H1 (cell line): ENCODE measurements around the gene MEIS2. TPM values are rescaled to one million over a fixed set of nuclear protein-coding genes. Genes with fewer than 3 reads are reported as not detected.

Source experiments
- CTCF ChIA-PET: fragments of 300-600 bp; sonication (Branson Sonifier 250); formaldehyde crosslinking; loops from one replicate; lab custom pipeline; 2021; ENCODE audit not compliant: partially characterized antibody; lab: Charles Lee
- POLR2A ChIA-PET: fragments of 300-600 bp; sonication (Branson Sonifier 250); formaldehyde crosslinking; loops from one replicate; lab custom pipeline; 2021; ENCODE audit warnings: inconsistent platforms; ENCODE audit not compliant: partially characterized antibody; lab: Charles Lee
- DNase-seq, 2 experiments: peaks; one replicate each; pipeline versions ENCODE4 v3.0.0 to v3.0.0-alpha.2; 2010 to 2022; ENCODE audit warnings: low spot score in 2 of 2, low read depth in 1 of 2, mixed read lengths in 1 of 2
- FAIRE-seq: peaks from 2 replicates; lab custom pipeline; 2011; peaks lifted over from hg19 to GRCh38; lab: Jason Lieb, UNC
- H2AFZ ChIP-seq: 2 replicates; pipeline ENCODE4 v1.8.1; 2012; ENCODE audit warnings: low read length, inconsistent platforms
- H2AK5ac ChIP-seq: 2 replicates; pipeline ENCODE4 v1.6.1; 2013; ENCODE audit warnings: low read depth, low read length
- H2BK120ac ChIP-seq: replicated peaks from 2 replicates; pipeline ENCODE3; 2013; ENCODE audit warnings: low read depth, low read length, inconsistent platforms
- H2BK12ac ChIP-seq: 2 replicates; pipeline ENCODE4 v1.6.1; 2013; ENCODE audit warnings: low read depth, low read length
- H2BK15ac ChIP-seq: 2 replicates; pipeline ENCODE4 v1.6.1; 2013; ENCODE audit warnings: low read length
- H2BK20ac ChIP-seq: 2 replicates; pipeline ENCODE4 v1.6.1; 2013; ENCODE audit warnings: low read length
- H2BK5ac ChIP-seq: 2 replicates; pipeline ENCODE4 v1.6.1; 2013; ENCODE audit warnings: low read depth, low read length
- H3K14ac ChIP-seq: 2 replicates; pipeline ENCODE4 v1.6.1; 2013; ENCODE audit warnings: inconsistent platforms; ENCODE audit not compliant: insufficient read length
- H3K18ac ChIP-seq: 2 replicates; pipeline ENCODE4 v1.6.1; 2013; ENCODE audit warnings: low read length; ENCODE audit errors: extremely low read depth
- H3K23ac ChIP-seq: 2 replicates; pipeline ENCODE4 v1.6.1; 2013; ENCODE audit warnings: inconsistent platforms; ENCODE audit not compliant: insufficient read length
- H3K23me2 ChIP-seq: 2 replicates; pipeline ENCODE4 v1.6.1; 2013; ENCODE audit warnings: low read depth, low read length
- H3K27ac ChIP-seq: 2 replicates; pipeline ENCODE4 v1.6.1; 2011; ENCODE audit warnings: low read depth, low read length, inconsistent platforms
- H3K27me3 ChIP-seq, 4 experiments: replicated peaks in 1 of 4; 1 replicate in 1 of 4; 2 replicates in 3 of 4; pipeline versions ENCODE4 v1.6.1 to v1.8.1; 2011 to 2013; ENCODE audit warnings: low read length in 3 of 4, mild to moderate bottlenecking in 3 of 4, inconsistent platforms in 2 of 4, mixed read lengths in 2 of 4, moderate library complexity in 1 of 4; ENCODE audit not compliant: control insufficient read depth in 3 of 4, insufficient read depth in 3 of 4; ENCODE audit errors: extremely low read depth in 1 of 4
- H3K36me3 ChIP-seq, 4 experiments: 2 replicates each; pipeline versions ENCODE4 v1.6.1 to v1.8.1; 2011 to 2013; ENCODE audit warnings: mild to moderate bottlenecking in 4 of 4, low read length in 3 of 4, moderate library complexity in 2 of 4, control low read depth in 1 of 4, inconsistent platforms in 1 of 4; ENCODE audit not compliant: insufficient read depth in 4 of 4, control insufficient read depth in 2 of 4
- H3K4ac ChIP-seq: replicated peaks from 2 replicates; pipeline ENCODE3; 2013; ENCODE audit warnings: low read length, low read depth, mixed read lengths, inconsistent platforms; ENCODE audit not compliant: insufficient read length
- H3K4me1 ChIP-seq, 4 experiments: replicated peaks in 1 of 4; 1 replicate in 1 of 4; 2 replicates in 3 of 4; pipeline versions ENCODE4 v1.6.1 to v1.8.1; 2011 to 2013; ENCODE audit warnings: low read length in 3 of 4, inconsistent platforms in 2 of 4, mixed read lengths in 1 of 4; ENCODE audit not compliant: insufficient read depth in 4 of 4, control insufficient read depth in 3 of 4
- H3K4me2 ChIP-seq, 2 experiments: 2 replicates each; pipeline versions ENCODE4 v1.6.1 to v1.8.1; 2011 to 2013; ENCODE audit warnings: low read depth in 2 of 2, low read length in 2 of 2, control low read depth in 1 of 2, inconsistent platforms in 1 of 2, mild to moderate bottlenecking in 1 of 2; ENCODE audit not compliant: insufficient read depth in 1 of 2
- H3K4me3 ChIP-seq, 4 experiments: fragments of 200-600, 300-600 bp in 1 of 4; sonication (generic), shearing (Covaris generic), sonication (Bioruptor Twin) in 1 of 4; 2 replicates each; pipeline versions ENCODE4 v1.5.1 to v1.8.1; 2011 to 2016; ENCODE audit warnings: low read length in 4 of 4, low read depth in 3 of 4, control low read depth in 2 of 4, inconsistent platforms in 2 of 4, mild to moderate bottlenecking in 2 of 4, mixed read lengths in 1 of 4, moderate library complexity in 1 of 4; ENCODE audit not compliant: insufficient read depth in 2 of 4; ENCODE audit errors: extremely low read depth in 1 of 4
- H3K56ac ChIP-seq: replicated peaks from 2 replicates; pipeline ENCODE3; 2013; ENCODE audit warnings: low read depth, mild to moderate bottlenecking, mixed read lengths, low read length, inconsistent platforms; ENCODE audit not compliant: insufficient read length
- H3K79me1 ChIP-seq: 2 replicates; pipeline ENCODE4 v1.6.1; 2013; ENCODE audit warnings: low read depth, low read length, control low read depth
- H3K79me2 ChIP-seq, 2 experiments: 2 replicates each; pipeline versions ENCODE4 v1.6.1 to v1.8.1; 2012 to 2013; ENCODE audit warnings: low read length in 2 of 2, mild to moderate bottlenecking in 2 of 2, inconsistent platforms in 1 of 2; ENCODE audit not compliant: insufficient read depth in 2 of 2, control insufficient read depth in 1 of 2
- H3K9ac ChIP-seq, 4 experiments: replicated peaks in 1 of 4; 1 replicate in 1 of 4; 2 replicates in 3 of 4; pipeline versions ENCODE4 v1.6.1 to v1.8.1; 2011 to 2013; ENCODE audit warnings: low read depth in 3 of 4, low read length in 3 of 4, control low read depth in 2 of 4, mild to moderate bottlenecking in 2 of 4, moderate library complexity in 2 of 4, inconsistent platforms in 1 of 4; ENCODE audit errors: extremely low read depth in 1 of 4
- H3K9me3 ChIP-seq, 2 experiments: 2 replicates each; pipeline versions ENCODE4 v1.6.1 to v1.8.1; 2012 to 2013; ENCODE audit warnings: mild to moderate bottlenecking in 2 of 2, moderate library complexity in 2 of 2, control low read depth in 1 of 2, inconsistent platforms in 1 of 2, low read depth in 1 of 2, low read length in 1 of 2, mixed read lengths in 1 of 2; ENCODE audit not compliant: insufficient read depth in 2 of 2
- H4K20me1 ChIP-seq, 2 experiments: replicated peaks in 1 of 2; 2 replicates each; pipeline versions ENCODE3 to v1.8.1; 2011 to 2013; ENCODE audit warnings: inconsistent platforms in 2 of 2, low read length in 2 of 2, mild to moderate bottlenecking in 1 of 2; ENCODE audit not compliant: insufficient read depth in 2 of 2, control insufficient read depth in 1 of 2
- H4K5ac ChIP-seq: 2 replicates; pipeline ENCODE4 v1.6.1; 2013; ENCODE audit warnings: low read length, low read depth, mixed read lengths, inconsistent platforms; ENCODE audit not compliant: insufficient read length
- H4K8ac ChIP-seq: 2 replicates; pipeline ENCODE4 v1.8.0; 2013; ENCODE audit warnings: mild to moderate bottlenecking, moderate library complexity, low read length, inconsistent platforms; ENCODE audit not compliant: insufficient read depth; ENCODE audit errors: extremely low read depth
- H4K91ac ChIP-seq: replicated peaks from 2 replicates; pipeline ENCODE3; 2013; ENCODE audit warnings: low read length, mixed read lengths, inconsistent platforms; ENCODE audit not compliant: insufficient read length
- TAF7 ChIP-seq: optimal IDR thresholded peaks from 2 replicates; pipeline ENCODE3; 2011; ENCODE audit warnings: low read depth, mild to moderate bottlenecking, inconsistent platforms, low read length, moderate library complexity, borderline replicate concordance
- WGBS, 2 experiments: shearing (Covaris generic) in 1 of 2; methylation state at CpG; one replicate each; pipeline versions ENCODE4 v1.1.6 to v1.1.7; 2013 to 2015; ENCODE audit warnings: low lambda C conversion rate in 2 of 2, mixed read lengths in 2 of 2, inconsistent platforms in 1 of 2, low coverage in 1 of 2, missing lambda C conversion rate in 1 of 2; ENCODE audit not compliant: insufficient replicate concordance in 2 of 2, insufficient coverage in 1 of 2, insufficient read length in 1 of 2; ENCODE audit errors: extremely low coverage in 1 of 2, missing lambda C conversion rate in 1 of 2; 5-methylcytosine and 5-hydroxymethylcytosine counted together
- polyA plus RNA-seq, 7 experiments: library from polyadenylated mRNA; depleted of rRNA in 3 of 7; stranded (reverse) in 5 of 7; unstranded in 2 of 7; fragments of >200 nt in 5 of 7; fragments of 200-250 nt in 2 of 7; gene quantifications; 1 replicate in 5 of 7; 2 replicates in 1 of 7; 4 replicates in 1 of 7; pipeline versions ENCODE4 v1.2.1 to v1.2.3, GENCODE V29; 2011 to 2013; ENCODE audit warnings: missing spikeins in 2 of 7, mixed read lengths in 2 of 7
- total RNA-seq: library from RNA; stranded (reverse); fragmentation: NEBNext Ultra II Directional; extraction: Animal tissue kit (Norgen Biotek cat#: 25700); gene quantifications from 2 replicates; pipeline ENCODE4 v1.2.1, GENCODE V29; 2021

The MEIS2 gene
- total and polyA plus RNA-seq, 2 of the 8 experiments (the other 6 are each of a cell fraction or from before 2014, with no cell fraction given): 0.22 to 1.2 TPM

GRCh38 chr15:36970522-36970921, 129.8 kb downstream of the MEIS2 start:
- Histone ChIP-seq H2AK5ac (no peak overlapping the region), H4K91ac (no peak overlapping the region), H3K4me2 (no peak overlapping the region), H2AFZ (no peak overlapping the region), H3K9me3 (no peaks in the 10 kb centered on the region), H2BK20ac (no peak overlapping the region), H3K36me3 (no peaks in the 10 kb centered on the region), H4K20me1 (no peaks in the 10 kb centered on the region), H4K5ac (no peak overlapping the region), H3K4me3 (no peak overlapping the region), H3K18ac (no peak overlapping the region), H3K9ac (no peak overlapping the region), H3K79me1 (no peaks in the 10 kb centered on the region), H3K4ac (no peak overlapping the region), H2BK5ac (no peak overlapping the region), H2BK15ac (no peak overlapping the region), H3K14ac (no peak overlapping the region), H3K23ac (no peak overlapping the region), H2BK12ac (no peak overlapping the region), H3K27ac (no peak overlapping the region), H3K79me2 (no peaks in the 10 kb centered on the region), H3K27me3 (no peaks in the 10 kb centered on the region), H3K4me1 (peaks cover 0 to 3% (median 0%) of the 10 kb centered on the region in 4 experiments; a peak in 1 of 7 replicates), H3K56ac (no peak overlapping the region), H3K23me2 (no peaks in the 10 kb centered on the region), H4K8ac (no peak overlapping the region), H2BK120ac (no peak overlapping the region)
- CTCF ChIA-PET: no interaction called here
- DNase-seq (no peak), FAIRE-seq (no peak)
- 95% methylated on average over 5 of the region's 5 CpGs; no CpG with 5 or more reads in 1 of the 2 experiments for WGBS, 2 experiments
- POLR2A ChIA-PET: no interaction called here
- no peak for TF ChIP-seq TAF7
